Coronary artery (tissue), 2 donors: ENCODE results near the gene NOS3.
"Not testable (repeated sequence)": the region's sequence is repeated elsewhere in the genome, so short reads cannot be mapped to it uniquely, and the experiment has no call there.

Experiments
- DNase-seq: peaks from one replicate; pipeline ENCODE4 v3.0.0-alpha.2; 2017; ENCODE audit warnings: low spot score
- H3K27ac ChIP-seq, 2 donors: fragments of 200-600 bp; sonication (generic); one replicate each; pipeline ENCODE4 v1.5.1; 2016 to 2019
- H3K4me3 ChIP-seq: fragments of 200-600 bp; sonication (generic); 2 replicates; pipeline ENCODE4 v1.5.1; 2016; ENCODE audit warnings: mild to moderate bottlenecking, moderate library complexity
- CTCF ChIP-seq: fragments of 200-600 bp; sonication (generic); IDR thresholded peaks from one replicate; pipeline ENCODE4 v1.5.1; 2019; ENCODE audit warnings: antibody characterized with exemption

The NOS3 gene

GRCh38 chr7:151035026-151035717 lies 44.4 kb downstream of the NOS3 start:
- H3K4me3 ChIP-seq = no peak overlapping the region
- no peak overlapping the region for H3K27ac ChIP-seq
- no peak for DNase-seq
- TF ChIP-seq CTCF = no peak

GRCh38 chr7:151035902-151036301 lies 45.1 kb downstream of the NOS3 start:
- Histone ChIP-seq H3K4me3 (no peak overlapping the region), H3K27ac (no peak overlapping the region)
- no peak for DNase-seq
- TF ChIP-seq CTCF = no peak

GRCh38 chr7:151038951-151039849 lies 48.4 kb downstream of the NOS3 start:
- DNase-seq = peak; percentile 89
- peak overlapping the region; percentile 11 to 85 for H3K27ac ChIP-seq

GRCh38 chr7:151039850-151040548 lies 49.2 kb downstream of the NOS3 start:
- no peak for TF ChIP-seq CTCF
- DNase-seq = no peak
- Histone ChIP-seq H3K27ac (peak overlapping the region in 1 of 2 donors; percentile 85), H3K4me3 (no peak overlapping the region)

More at GRCh38 chr7:151038951-151039849, 48.4 kb downstream of the NOS3 start:
- no peak for TF ChIP-seq CTCF
- H3K4me3 ChIP-seq = no peak overlapping the region

GRCh38 chr7:151040616-151041375 lies 50.0 kb downstream of the NOS3 start:
- no peak overlapping the region for H3K27ac ChIP-seq
- DNase-seq = no peak
- H3K4me3 ChIP-seq = no peak overlapping the region
- TF ChIP-seq CTCF = no peak

GRCh38 chr7:151043449-151043848 lies 52.6 kb downstream of the NOS3 start:
- not testable (repeated sequence) for H3K4me3 ChIP-seq, H3K27ac ChIP-seq, DNase-seq

GRCh38 chr7:151043959-151044358 lies 53.1 kb downstream of the NOS3 start:
- no peak for TF ChIP-seq CTCF
- DNase-seq = no peak
- Histone ChIP-seq H3K27ac (no peak overlapping the region), H3K4me3 (no peak overlapping the region)
